CD4-positive, alpha-beta T cell treated with Interleukin-15 for 4 hours (primary cell): ENCODE results near the gene PROKR2.

Source experiments
- DNase-seq: peaks from one replicate; pipeline ENCODE4 v3.0.0-alpha.2; 2020; ENCODE audit warnings: low spot score

PROKR2 gene

GRCh38 chr20:5282561-5282960 is 34.2 kb downstream of the PROKR2 start:
- no peak for DNase-seq

GRCh38 chr20:5279661-5280060 is 37.1 kb downstream of the PROKR2 start:
- no peak for DNase-seq

DNA sequence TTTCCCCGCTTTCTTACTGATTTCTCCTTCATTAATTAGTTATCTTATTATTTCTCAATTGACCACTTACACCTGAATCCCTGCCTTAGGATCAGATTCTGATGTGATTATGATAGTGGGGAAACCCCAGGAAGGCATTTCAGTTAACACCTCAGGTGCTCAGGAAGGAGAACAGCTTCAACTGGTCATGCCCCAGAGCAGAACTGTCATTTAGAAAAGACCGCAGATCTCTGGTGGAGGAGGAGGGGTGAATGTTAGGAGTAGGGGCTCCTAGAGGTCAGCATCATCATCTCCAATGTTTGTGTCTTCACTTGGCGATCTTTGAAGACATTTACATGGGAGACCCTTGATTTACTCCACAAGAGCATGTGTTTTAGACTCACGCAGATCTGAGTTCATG is 44.5 kb downstream of the PROKR2 start:
- DNase-seq = no peak

DNA sequence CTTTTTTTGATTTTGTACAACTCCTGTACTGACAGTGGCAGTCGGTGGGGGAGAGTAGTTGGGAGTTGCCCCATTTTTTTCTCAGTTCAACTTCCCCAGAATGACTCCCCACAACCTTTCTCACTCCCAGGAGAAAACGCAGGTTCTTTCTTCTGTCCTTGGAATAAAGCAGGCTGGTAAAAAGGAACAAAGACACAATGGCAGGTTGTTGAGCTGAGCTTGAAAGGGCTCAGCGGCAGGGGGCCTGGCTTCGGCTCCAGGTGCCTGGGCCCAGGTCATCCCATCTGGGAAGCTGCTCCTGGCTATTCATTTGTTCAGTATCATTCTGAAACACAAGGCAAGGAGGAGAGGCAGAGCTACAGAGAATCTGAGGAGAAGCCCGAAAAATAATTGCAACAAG is 46.2 kb downstream of the PROKR2 start:
- no peak for DNase-seq

DNA sequence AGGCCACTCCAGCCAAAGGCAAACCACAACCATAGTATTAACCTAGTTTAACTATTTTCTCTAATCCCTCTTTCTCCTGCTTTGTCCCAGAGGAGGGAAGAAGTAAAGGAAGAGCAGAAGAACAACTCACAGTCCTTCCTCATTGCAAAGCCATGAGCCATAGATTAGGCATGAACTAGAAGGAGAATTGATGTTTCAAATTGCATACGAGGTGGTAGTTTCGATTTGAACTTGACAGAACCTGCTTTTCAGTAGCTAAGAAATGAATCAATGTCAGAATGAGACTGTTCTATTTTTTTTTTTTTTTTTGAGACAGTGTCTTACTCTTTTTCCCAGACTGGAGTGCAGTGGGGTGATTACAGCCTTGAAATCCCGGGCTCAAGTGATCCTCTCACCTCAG is 48.3 kb downstream of the PROKR2 start:
- DNase-seq = no peak

- no peak for DNase-seq
Measured at GRCh38 chr20:5267092-5267491, 49.7 kb downstream of the PROKR2 start.
